GM12873 (cell line): ENCODE data around the gene KRTAP5-5.

Experiments used
- CTCF ChIP-seq: IDR thresholded peaks from 2 replicates; pipeline ENCODE4 v1.5.1; 2012; ENCODE audit warnings: low read depth, mild to moderate bottlenecking, moderate library complexity, low read length, control low read depth; ENCODE audit not compliant: insufficient read depth; ENCODE audit errors: missing control alignments

The KRTAP5-5 gene

DNA sequence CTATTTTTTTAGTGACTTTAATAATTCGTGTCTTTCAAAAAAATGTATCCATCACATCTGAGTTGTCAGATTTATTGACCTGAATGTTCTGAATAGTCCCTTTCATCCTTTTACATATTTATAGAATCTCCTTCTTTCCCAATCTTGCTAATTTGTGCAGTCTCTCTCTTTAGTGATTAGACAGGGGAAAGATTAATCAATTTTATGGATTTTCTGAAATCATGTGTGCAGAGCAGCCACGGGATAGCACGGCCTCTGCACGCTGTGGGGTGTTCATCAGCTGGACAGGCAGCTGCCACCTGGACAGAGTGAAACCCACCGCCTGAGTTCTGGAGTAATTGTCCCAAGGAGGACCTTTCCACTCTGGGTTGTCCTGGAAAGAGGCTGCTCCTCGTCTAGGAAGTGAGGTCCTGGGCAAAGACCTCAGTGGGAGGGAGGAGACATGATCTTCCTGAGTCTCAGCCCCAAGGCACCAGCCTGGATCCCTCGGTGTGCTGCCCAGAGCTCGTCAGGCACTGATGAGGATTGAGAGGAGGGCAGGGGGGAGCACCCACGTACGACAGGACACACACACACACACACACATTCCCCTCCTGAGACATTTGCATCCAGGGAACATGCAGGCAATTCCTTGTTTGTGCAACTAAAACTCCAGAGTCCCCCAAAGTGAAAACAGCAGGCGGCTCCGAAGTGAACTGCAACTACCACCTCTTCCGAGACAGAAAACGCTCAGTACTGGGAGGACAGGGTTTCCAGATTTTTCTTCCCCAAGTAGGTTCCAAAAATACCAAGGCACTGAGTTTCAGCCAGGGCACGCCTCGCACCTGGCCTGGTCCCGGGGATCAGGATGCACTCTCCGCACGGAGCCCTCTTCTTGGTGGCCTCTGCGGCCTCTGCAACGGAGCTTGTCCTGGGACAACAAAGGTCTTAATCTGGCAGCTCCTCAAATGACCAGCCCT lies 44.9 kb downstream of the KRTAP5-5 start:
- no peak for TF ChIP-seq CTCF

GRCh38 chr11:1675536-1676228 lies 46.1 kb downstream of the KRTAP5-5 start:
- TF ChIP-seq CTCF = no peak

- no peak for TF ChIP-seq CTCF
Observed at GRCh38 chr11:1676229-1676740, 46.7 kb downstream of the KRTAP5-5 start.

DNA sequence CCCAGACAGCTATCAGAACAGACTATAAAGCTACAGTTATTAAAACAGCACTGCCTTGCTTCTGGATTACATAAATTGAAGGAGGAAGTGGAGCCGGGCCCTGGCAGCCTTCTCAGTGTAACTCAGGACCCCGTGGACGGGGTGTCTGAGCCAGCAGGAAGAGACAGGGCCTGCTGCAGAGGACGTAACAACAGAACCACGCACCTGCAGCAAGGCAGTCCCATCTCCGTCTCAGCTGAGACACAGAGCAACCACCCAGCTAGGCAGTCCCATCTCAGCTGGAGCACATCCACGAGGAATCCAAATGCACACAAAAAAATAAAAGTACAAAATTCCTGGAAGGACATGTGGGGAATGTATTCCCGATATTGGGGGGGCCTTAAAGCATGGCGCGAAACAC lies 50.3 kb downstream of the KRTAP5-5 start:
- no peak for TF ChIP-seq CTCF
